CD4-positive, alpha-beta memory T cell (primary cell): ENCODE results near the gene SLC25A51. TPM values are rescaled to one million over a fixed set of nuclear protein-coding genes. Genes with fewer than 3 reads are reported as not detected.

Experiments used
- CTCF ChIA-PET: fragments of 350-600 bp; sonication (Branson Sonifier 250); formaldehyde crosslinking; loops from one replicate; lab custom pipeline; 2021; ENCODE audit warnings: inconsistent platforms; ENCODE audit not compliant: partially characterized antibody; lab: Charles Lee
- POLR2A ChIA-PET: fragments of 350-600 bp; sonication (Branson Sonifier 250); formaldehyde crosslinking; loops from one replicate; lab custom pipeline; 2021; ENCODE audit not compliant: partially characterized antibody; lab: Charles Lee
- DNase-seq, 5 donors: peaks; one replicate each; pipeline versions ENCODE4 v3.0.0 to v3.0.0-alpha.2; 2020 to 2022; ENCODE audit warnings: mixed read lengths in 1 of 5
- H3K27ac ChIP-seq: one replicate; pipeline ENCODE4 v1.7.0; 2013; ENCODE audit warnings: low read depth, low read length
- H3K27me3 ChIP-seq: 2 replicates; pipeline ENCODE4 v1.7.0; 2013; ENCODE audit warnings: mild to moderate bottlenecking, low read length, moderate library complexity; ENCODE audit not compliant: insufficient read depth
- H3K36me3 ChIP-seq: 2 replicates; pipeline ENCODE4 v1.7.0; 2013; ENCODE audit warnings: mild to moderate bottlenecking, low read length, moderate library complexity; ENCODE audit not compliant: insufficient read depth
- H3K4me1 ChIP-seq: 2 replicates; pipeline ENCODE4 v1.7.0; 2013; ENCODE audit warnings: mild to moderate bottlenecking, low read length, moderate library complexity; ENCODE audit not compliant: insufficient read depth
- H3K4me3 ChIP-seq, 2 donors: one replicate each; pipeline ENCODE4 v1.7.0; 2013; ENCODE audit warnings: low read length in 2 of 2, mild to moderate bottlenecking in 1 of 2
- H3K9me3 ChIP-seq, 2 donors: one replicate each; pipeline ENCODE4 v1.7.0; 2013; ENCODE audit warnings: low read length in 2 of 2, control low read depth in 1 of 2; ENCODE audit not compliant: control insufficient read depth in 1 of 2
- H3K27ac Mint-ChIP-seq, 7 donors: one replicate each; pipeline ENCODE4 v1.8.0; 2020 to 2021; ENCODE audit warnings: mixed read lengths in 7 of 7, mild to moderate bottlenecking in 6 of 7, inconsistent platforms in 3 of 7, moderate library complexity in 3 of 7
- H3K27me3 Mint-ChIP-seq, 2 donors: one replicate each; pipeline ENCODE4 v1.8.0; 2020 to 2021; ENCODE audit warnings: mixed read lengths in 2 of 2
- H3K36me3 Mint-ChIP-seq, 2 donors: one replicate each; pipeline ENCODE4 v1.8.0; 2020 to 2021; ENCODE audit warnings: mixed read lengths in 2 of 2, inconsistent platforms in 1 of 2, mild to moderate bottlenecking in 1 of 2
- H3K4me1 Mint-ChIP-seq, 4 donors: one replicate each; pipeline ENCODE4 v1.8.0; 2020 to 2021; ENCODE audit warnings: mixed read lengths in 4 of 4, mild to moderate bottlenecking in 1 of 4
- H3K4me3 Mint-ChIP-seq, 8 donors: one replicate each; pipeline ENCODE4 v1.8.0; 2020 to 2021; ENCODE audit warnings: mixed read lengths in 8 of 8, mild to moderate bottlenecking in 7 of 8, moderate library complexity in 6 of 8, inconsistent platforms in 3 of 8
- H3K9me3 Mint-ChIP-seq, 8 donors: one replicate each; pipeline ENCODE4 v1.8.0; 2020 to 2021; ENCODE audit warnings: mixed read lengths in 8 of 8, mild to moderate bottlenecking in 5 of 8, inconsistent platforms in 3 of 8, moderate library complexity in 1 of 8
- intact Hi-C: fragments of 100-400 bp; cut with micrococcal nuclease; formaldehyde crosslinking; loops from one replicate; pipeline ENCODE4 v1.15.1; 2023
- polyA plus RNA-seq, 2 donors: library from polyadenylated mRNA; unstranded; fragments of 300-500 nt; fragmentation: Illumina TruSeq; gene quantifications; one replicate each; pipeline ENCODE4 v1.2.3, GENCODE V29; 2021
- total RNA-seq, 2 experiments: library from RNA; stranded (reverse); gene quantifications; one replicate each; pipeline ENCODE4 v1.2.3, GENCODE V29; 2021

Gene SLC25A51
- total and polyA plus RNA-seq, 4 experiments from 2014 or later = 8.0 to 43.3 (median 27.0) TPM

DNA sequence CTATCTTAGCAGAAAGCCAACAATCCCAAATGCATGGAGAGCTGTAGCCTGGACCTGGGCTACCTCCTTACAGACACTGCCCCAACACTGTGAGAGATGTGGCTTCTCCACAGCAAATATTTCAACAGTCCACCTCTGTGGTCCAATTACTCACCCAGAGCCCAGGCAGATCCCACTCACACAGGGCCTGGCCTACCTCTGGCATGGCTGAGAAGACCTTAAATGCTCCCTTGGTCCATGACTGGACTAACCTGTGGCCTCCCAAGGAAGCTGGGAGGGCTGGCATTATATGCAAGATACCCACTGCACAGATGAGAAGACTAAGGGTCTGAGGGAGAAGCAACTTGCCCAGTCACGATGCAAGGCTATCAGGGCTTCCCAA, 22.8 kb upstream of the SLC25A51 start:
- ChIA-PET CTCF (no interaction called here), POLR2A (no interaction called here)
- Mint-ChIP-seq H3K36me3 (no peaks in the 10 kb centered on the region), H3K4me3 (no peak overlapping the region), H3K27me3 (peaks cover 0 to 2% of the 10 kb centered on the region in 2 donors), H3K4me1 (no peaks in the 10 kb centered on the region), H3K9me3 (no peaks in the 10 kb centered on the region), H3K27ac (no peak overlapping the region)
- no peak for DNase-seq
- H3K27me3 ChIP-seq = no peaks in the 10 kb centered on the region
- no peaks in the 10 kb centered on the region for H3K36me3 ChIP-seq
- H3K4me3 ChIP-seq = no peak overlapping the region
- H3K27ac ChIP-seq = no peak overlapping the region
- intact Hi-C loops = no loop called here
- no peaks in the 10 kb centered on the region for H3K9me3 ChIP-seq
- no peaks in the 10 kb centered on the region for H3K4me1 ChIP-seq

DNA sequence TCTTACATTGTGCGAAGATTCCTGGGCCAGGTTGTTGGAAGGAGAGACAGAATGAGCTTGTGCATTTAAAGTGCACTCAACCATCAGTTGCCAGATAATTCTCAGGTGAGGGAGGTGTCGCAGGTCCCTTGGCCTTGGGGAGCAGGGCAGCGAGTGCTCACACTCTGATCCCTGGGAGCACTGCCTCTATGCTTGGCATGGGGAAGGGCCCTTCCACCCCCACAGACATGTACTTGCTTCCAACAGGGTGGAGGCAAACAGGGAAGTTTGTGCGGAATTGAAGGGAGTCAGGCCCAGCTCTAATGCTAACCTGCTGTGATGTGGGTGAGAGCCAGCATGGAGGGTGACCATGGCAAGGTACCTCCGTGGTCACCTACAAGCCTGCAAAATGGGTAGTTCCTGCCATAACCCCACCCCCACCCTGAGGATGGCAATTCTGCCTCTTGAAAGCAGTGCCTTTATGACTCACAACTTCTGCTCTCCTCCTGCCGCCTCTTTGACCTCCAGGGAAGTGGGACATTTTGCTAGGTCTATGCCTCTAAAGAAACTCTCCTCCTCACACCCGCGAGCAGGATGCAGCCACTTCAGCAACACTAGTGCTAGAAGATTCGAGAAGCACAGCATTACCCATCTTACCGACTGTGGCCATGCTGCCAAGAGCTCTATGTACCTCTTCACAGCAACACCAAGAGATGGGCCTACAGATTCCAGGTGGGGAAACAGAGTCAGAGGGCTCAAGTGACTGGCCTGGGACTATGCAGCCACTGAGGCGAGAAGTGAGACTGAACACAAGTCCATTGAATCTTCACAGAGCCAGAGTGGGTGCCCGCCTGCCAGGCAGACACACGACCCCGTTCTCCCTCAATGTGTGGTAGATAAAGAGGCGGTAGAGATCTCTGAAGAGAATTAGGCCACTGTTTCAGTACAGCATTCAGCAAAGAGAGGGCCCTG, 22.1 kb upstream of the SLC25A51 start:
- Mint-ChIP-seq H3K4me3 (no peak overlapping the region), H3K27ac (peak overlapping the region in 1 of 7 donors; percentile 51), H3K4me1 (no peaks in the 10 kb centered on the region), H3K9me3 (no peaks in the 10 kb centered on the region), H3K36me3 (no peaks in the 10 kb centered on the region), H3K27me3 (peaks cover 0 to 2% of the 10 kb centered on the region in 2 donors)
- Histone ChIP-seq H3K9me3 (no peaks in the 10 kb centered on the region), H3K27me3 (no peaks in the 10 kb centered on the region), H3K4me1 (no peaks in the 10 kb centered on the region), H3K4me3 (no peak overlapping the region), H3K27ac (no peak overlapping the region), H3K36me3 (no peaks in the 10 kb centered on the region)
- DNase-seq = no peak
- ChIA-PET POLR2A (no interaction called here), CTCF (no interaction called here)
- intact Hi-C loops = no loop called here

DNA sequence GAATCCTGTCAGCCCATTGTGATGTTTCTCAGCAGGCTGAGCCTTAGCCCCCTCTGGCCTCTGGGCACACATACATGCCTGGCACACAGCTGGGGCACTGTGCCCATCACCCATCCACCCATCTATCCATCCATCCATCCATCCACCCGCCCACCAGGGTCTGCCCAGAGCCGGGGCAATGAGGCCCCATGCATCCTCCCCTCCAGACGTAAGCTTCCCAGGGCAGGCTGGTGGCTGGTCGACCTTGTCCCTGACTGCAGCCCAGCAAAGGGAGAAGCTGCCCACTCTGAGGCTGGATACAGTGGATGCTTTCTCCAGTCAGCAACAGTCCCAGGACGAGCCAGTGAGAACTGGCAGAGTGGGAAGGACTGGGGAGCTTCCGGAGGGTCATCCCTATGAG, 21.1 kb upstream of the SLC25A51 start:
- ChIA-PET POLR2A (no interaction called here), CTCF (interaction anchor here (1.6 kb wide), 1 partner anchor 11 kb away, joined by 4 read pairs; no protein-coding TSS in a partner anchor)
- no peaks in the 10 kb centered on the region for H3K36me3 ChIP-seq
- no peaks in the 10 kb centered on the region for H3K27me3 ChIP-seq
- Mint-ChIP-seq H3K4me1 (no peaks in the 10 kb centered on the region), H3K9me3 (no peaks in the 10 kb centered on the region), H3K36me3 (no peaks in the 10 kb centered on the region), H3K27ac (no peak overlapping the region), H3K27me3 (peaks cover 0 to 2% of the 10 kb centered on the region in 2 donors), H3K4me3 (no peak overlapping the region)
- intact Hi-C loops = no loop called here
- no peaks in the 10 kb centered on the region for H3K4me1 ChIP-seq
- no peak overlapping the region for H3K4me3 ChIP-seq
- no peak for DNase-seq
- H3K27ac ChIP-seq = no peak overlapping the region
- no peaks in the 10 kb centered on the region for H3K9me3 ChIP-seq

DNA sequence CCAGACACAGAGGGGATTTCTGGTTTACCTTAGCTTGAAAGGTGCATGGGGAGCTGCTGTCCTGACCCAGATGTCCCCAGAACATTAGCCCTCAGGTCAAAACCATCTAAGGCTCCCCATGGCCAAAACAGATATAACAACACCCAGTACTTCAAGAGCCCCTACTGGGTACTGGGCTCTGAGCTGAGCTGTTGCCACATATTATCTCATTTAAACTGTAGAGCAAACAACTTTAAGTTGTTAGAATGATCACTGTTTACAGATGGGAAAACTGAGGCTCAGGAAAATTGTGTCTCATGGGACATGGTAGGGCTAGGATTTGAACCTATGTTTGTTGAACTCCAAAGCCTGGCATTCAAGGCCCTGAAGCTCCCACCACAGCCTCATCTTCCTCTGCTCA, 20.6 kb upstream of the SLC25A51 start:
- no peaks in the 10 kb centered on the region for H3K36me3 ChIP-seq
- ChIA-PET POLR2A (no interaction called here), CTCF (interaction anchor here (0.7 to 1.6 kb wide), 2 partner anchors 11 to 13 kb away, joined by 3 to 4 read pairs; no protein-coding TSS in a partner anchor)
- H3K9me3 Mint-ChIP-seq = no peaks in the 10 kb centered on the region
- no peak overlapping the region for H3K4me3 Mint-ChIP-seq
- no peak overlapping the region for H3K27ac ChIP-seq
- no peaks in the 10 kb centered on the region for H3K4me1 Mint-ChIP-seq
- H3K27me3 Mint-ChIP-seq = peaks cover 0 to 2% of the 10 kb centered on the region in 2 donors
- H3K4me1 ChIP-seq = no peaks in the 10 kb centered on the region
- H3K9me3 ChIP-seq = no peaks in the 10 kb centered on the region
- H3K27ac Mint-ChIP-seq = no peak overlapping the region
- DNase-seq = no peak
- no peak overlapping the region for H3K4me3 ChIP-seq
- intact Hi-C loops = no loop called here
- no peaks in the 10 kb centered on the region for H3K36me3 Mint-ChIP-seq
- no peaks in the 10 kb centered on the region for H3K27me3 ChIP-seq

DNA sequence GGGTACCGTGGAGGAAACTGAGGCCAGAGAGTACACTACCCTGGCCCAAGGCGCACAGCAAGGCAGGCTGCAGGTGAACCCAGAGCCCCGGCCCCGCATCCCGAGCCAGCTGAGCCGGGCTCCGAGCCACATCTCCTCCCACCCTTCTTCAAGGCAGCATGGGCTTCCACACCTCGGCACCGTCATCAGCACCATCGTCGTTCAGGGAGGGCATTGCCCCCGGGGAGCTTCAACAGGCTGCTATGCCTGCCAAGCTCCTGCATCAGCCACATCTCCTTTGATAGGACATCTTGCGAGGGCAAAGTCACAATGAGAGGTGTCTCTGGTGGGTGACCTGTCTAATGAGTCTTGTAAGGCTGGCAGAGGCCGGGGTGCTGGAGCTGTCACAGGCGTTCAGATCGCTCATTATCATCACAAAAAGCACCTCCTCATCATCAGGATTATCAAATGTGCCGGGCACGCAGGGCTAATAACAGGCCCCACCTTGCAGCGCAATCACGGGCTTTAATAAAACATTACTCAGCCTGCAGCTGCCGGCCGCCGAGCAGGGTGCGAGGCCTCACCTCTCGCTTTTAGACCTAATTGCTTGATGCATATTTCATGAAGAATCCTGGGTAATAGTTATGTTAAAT, 20.0 kb upstream of the SLC25A51 start:
- H3K27ac Mint-ChIP-seq = no peak overlapping the region
- H3K9me3 ChIP-seq = no peaks in the 10 kb centered on the region
- no peak overlapping the region for H3K4me3 Mint-ChIP-seq
- H3K36me3 ChIP-seq = no peaks in the 10 kb centered on the region
- intact Hi-C loops = no loop called here
- H3K9me3 Mint-ChIP-seq = no peaks in the 10 kb centered on the region
- H3K4me1 Mint-ChIP-seq = no peaks in the 10 kb centered on the region
- H3K27me3 Mint-ChIP-seq = peaks cover 0 to 2% of the 10 kb centered on the region in 2 donors
- DNase-seq = no peak
- H3K4me1 ChIP-seq = no peaks in the 10 kb centered on the region
- no peaks in the 10 kb centered on the region for H3K36me3 Mint-ChIP-seq
- no peak overlapping the region for H3K27ac ChIP-seq
- H3K4me3 ChIP-seq = no peak overlapping the region
- H3K27me3 ChIP-seq = no peaks in the 10 kb centered on the region
- POLR2A ChIA-PET = no interaction called here
- CTCF ChIA-PET = interaction anchor here (0.7 to 1.6 kb wide), 2 partner anchors 10 to 12 kb away, joined by 3 to 4 read pairs; no protein-coding TSS in a partner anchor

DNA sequence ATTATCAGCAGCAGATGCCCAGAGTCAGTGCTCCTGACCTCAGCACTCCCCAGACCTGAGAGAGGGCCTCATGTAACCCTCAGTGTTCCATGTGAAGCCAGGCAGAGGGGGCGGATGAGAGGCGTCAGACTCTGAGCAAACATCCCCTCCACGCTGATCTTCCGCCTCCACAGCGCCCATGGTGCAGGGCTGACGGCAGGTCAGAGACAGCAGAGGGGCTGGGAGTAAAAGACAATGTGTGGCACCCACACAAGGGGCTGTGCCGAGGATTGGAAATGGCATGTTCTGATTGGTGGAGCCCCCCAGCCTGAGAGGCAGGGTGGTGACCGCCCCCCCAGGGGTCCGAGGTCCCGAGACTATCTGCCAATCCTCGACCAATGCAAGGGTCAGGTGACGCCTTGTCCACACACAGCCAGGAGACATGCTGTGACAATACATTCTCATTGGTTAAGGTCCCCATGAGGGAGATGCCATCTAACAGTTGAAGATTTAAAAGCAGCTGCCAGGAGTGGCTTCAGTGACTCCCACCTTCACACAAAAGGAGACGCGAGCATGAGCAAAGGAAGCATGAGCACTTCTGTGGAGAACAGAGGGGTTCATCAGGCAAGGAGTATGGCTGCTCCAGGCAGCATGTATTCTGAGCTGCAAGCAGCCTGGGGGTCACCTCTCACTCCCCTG, 19.3 kb upstream of the SLC25A51 start:
- Mint-ChIP-seq H3K36me3 (no peaks in the 10 kb centered on the region), H3K27me3 (peaks cover 0 to 2% of the 10 kb centered on the region in 2 donors), H3K4me3 (no peak overlapping the region), H3K4me1 (no peaks in the 10 kb centered on the region), H3K27ac (no peak overlapping the region), H3K9me3 (no peaks in the 10 kb centered on the region)
- Histone ChIP-seq H3K27me3 (no peaks in the 10 kb centered on the region), H3K27ac (no peak overlapping the region), H3K9me3 (no peaks in the 10 kb centered on the region), H3K4me3 (no peak overlapping the region), H3K36me3 (no peaks in the 10 kb centered on the region), H3K4me1 (no peaks in the 10 kb centered on the region)
- intact Hi-C loops = no loop called here
- CTCF ChIA-PET = interaction anchor here (1.0 kb wide), 1 partner anchor 10 kb away, joined by 3 read pairs; no protein-coding TSS in a partner anchor
- POLR2A ChIA-PET = no interaction called here
- DNase-seq = no peak
